ENCODE measurements around the gene TAAR6. TPM values are rescaled to one million over a fixed set of nuclear protein-coding genes. Genes with fewer than 3 reads are reported as not detected.

The TAAR6 gene
- total and polyA plus RNA-seq, 2 of the 8 experiments (the other 6 are each of a cell fraction or from before 2014, with no cell fraction given), result 0.06 TPM; not detected in 1

DNA sequence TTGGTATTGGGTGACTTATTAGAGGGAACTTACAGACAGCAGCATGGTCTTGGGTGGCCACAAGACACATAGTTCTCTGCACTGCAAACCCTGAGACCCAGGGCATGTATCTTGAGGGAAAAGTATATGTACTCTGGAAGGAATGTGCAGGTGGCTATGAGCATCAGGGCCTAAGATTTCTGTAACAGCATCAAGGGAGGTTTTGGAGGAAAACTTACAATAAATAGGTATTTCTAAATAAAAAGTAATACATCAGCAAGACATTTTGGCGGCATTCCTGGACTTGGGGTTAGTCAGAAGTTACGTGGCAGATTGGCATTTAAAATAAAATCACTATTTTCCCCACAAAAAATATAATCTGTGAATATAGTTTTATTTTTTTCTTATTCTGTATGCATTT, 49.2 kb upstream of the TAAR6 start (continued):
- TF ChIP-seq ASH2L (IDR thresholded peaks at IDR 0.05; ENCODE audit: low read length), result no peak
- no peak for TF ChIP-seq SIRT6 (IDR thresholded peaks at IDR 0.05; ENCODE audit: low read length)
